ENCODE results near the gene ZDHHC6.

GRCh38 chr10:112393827-112394226 lies 52.9 kb downstream of the ZDHHC6 start:
- TF ChIP-seq CTCF (IDR thresholded peaks at IDR 0.05; ENCODE audit: insufficient read depth, low read length) (no peak), POLR2AphosphoS5 (IDR thresholded peaks at IDR 0.05; ENCODE audit: low read depth) (no peak), SPI1 (IDR thresholded peaks at IDR 0.05; ENCODE audit: borderline replicate concordance, low read depth) (no peak), REST (IDR thresholded peaks at IDR 0.05; ENCODE audit: insufficient replicate concordance, low read depth) (no peak)

All from HL-60 (cell line).